Kidney epithelial cell (primary cell): ENCODE measurements around the gene LRRC10B. TPM values are rescaled to one million over a fixed set of nuclear protein-coding genes. Genes with fewer than 3 reads are reported as not detected.

Source experiments
- DNase-seq: peaks from one replicate; pipeline ENCODE4 v3.0.0-alpha.2; 2010; ENCODE audit warnings: low read depth
- H3K27me3 ChIP-seq: 2 replicates; pipeline ENCODE4 v1.6.0; 2011; ENCODE audit warnings: low read length; ENCODE audit not compliant: control insufficient read depth, insufficient read depth
- H3K36me3 ChIP-seq: 2 replicates; pipeline ENCODE4 v1.5.1; 2011; ENCODE audit warnings: low read length; ENCODE audit not compliant: control insufficient read depth, insufficient read depth
- H3K4me3 ChIP-seq: 2 replicates; pipeline ENCODE4 v1.5.1; 2011; ENCODE audit warnings: low read depth, mild to moderate bottlenecking, control low read depth, low read length
- CTCF ChIP-seq: IDR thresholded peaks from 2 replicates; pipeline ENCODE4 v1.5.1; 2011; ENCODE audit warnings: mild to moderate bottlenecking, moderate library complexity, low read length, control low read depth, inconsistent platforms; ENCODE audit not compliant: insufficient read depth, poor library complexity, severe bottlenecking
- total RNA-seq: library from RNA; depleted of rRNA; stranded (reverse); fragments of >200 nt; gene quantifications from 2 replicates; pipeline ENCODE4 v1.2.3, GENCODE V29; 2015

LRRC10B gene
- total RNA-seq, 1 donor from 2014 or later: 0.25 TPM

- no peak for DNase-seq
- Histone ChIP-seq H3K36me3 (no peaks in the 10 kb centered on the region), H3K27me3 (peaks cover 5% of the 10 kb centered on the region), H3K4me3 (no peak overlapping the region)
- no peak for TF ChIP-seq CTCF
These were observed 35.7 kb upstream of the LRRC10B start for GRCh38 chr11:61472868-61473267.

- no peaks in the 10 kb centered on the region for H3K36me3 ChIP-seq
- H3K4me3 ChIP-seq: no peak overlapping the region
- DNase-seq: no peak
- peaks cover 7% of the 10 kb centered on the region for H3K27me3 ChIP-seq
- TF ChIP-seq CTCF: no peak
These were observed 35.1 kb upstream of the LRRC10B start for GRCh38 chr11:61473370-61474012.

DNA sequence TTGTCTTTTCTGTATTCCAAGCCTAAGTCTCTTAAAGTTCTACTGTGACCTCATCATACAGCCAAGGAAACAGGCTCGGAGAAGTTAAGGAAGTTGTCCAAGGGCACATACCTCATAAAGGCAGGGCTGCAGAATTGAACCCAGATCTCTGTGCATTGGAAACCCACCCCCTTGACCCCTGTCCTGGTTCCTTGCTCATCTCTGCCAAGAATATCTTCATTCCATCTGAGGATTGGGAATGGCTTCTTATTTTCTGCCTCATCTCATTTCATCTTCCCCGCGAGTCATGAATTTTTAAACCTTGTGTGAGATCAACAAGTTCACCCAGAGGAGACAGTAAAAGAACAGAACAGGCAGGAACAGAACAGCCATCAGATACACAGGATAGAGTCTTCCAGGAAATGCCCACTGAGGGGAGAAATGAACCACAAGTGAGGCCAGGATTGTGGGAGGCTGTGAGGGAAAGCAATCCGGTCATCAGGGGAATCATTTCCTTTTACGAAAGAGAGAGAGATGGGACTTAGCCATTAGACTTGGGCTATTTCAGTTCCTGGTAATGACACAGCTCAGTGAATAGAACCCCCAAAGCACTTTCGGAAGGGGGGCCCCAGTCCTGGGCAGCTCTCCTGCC is 34.4 kb upstream of the LRRC10B start:
- TF ChIP-seq CTCF: no peak
- peaks cover 12% of the 10 kb centered on the region for H3K27me3 ChIP-seq
- DNase-seq: no peak
- H3K4me3 ChIP-seq: no peak overlapping the region
- H3K36me3 ChIP-seq: no peaks in the 10 kb centered on the region

GRCh38 chr11:61475433-61475832 is 33.1 kb upstream of the LRRC10B start:
- H3K36me3 ChIP-seq: no peaks in the 10 kb centered on the region
- no peak for TF ChIP-seq CTCF
- DNase-seq: no peak
- peaks cover 21% of the 10 kb centered on the region for H3K27me3 ChIP-seq
- H3K4me3 ChIP-seq: no peak overlapping the region

GRCh38 chr11:61476371-61476770 is 32.2 kb upstream of the LRRC10B start:
- Histone ChIP-seq H3K36me3 (no peaks in the 10 kb centered on the region), H3K27me3 (peaks cover 30% of the 10 kb centered on the region), H3K4me3 (no peak overlapping the region)
- DNase-seq: no peak
- no peak for TF ChIP-seq CTCF

DNA sequence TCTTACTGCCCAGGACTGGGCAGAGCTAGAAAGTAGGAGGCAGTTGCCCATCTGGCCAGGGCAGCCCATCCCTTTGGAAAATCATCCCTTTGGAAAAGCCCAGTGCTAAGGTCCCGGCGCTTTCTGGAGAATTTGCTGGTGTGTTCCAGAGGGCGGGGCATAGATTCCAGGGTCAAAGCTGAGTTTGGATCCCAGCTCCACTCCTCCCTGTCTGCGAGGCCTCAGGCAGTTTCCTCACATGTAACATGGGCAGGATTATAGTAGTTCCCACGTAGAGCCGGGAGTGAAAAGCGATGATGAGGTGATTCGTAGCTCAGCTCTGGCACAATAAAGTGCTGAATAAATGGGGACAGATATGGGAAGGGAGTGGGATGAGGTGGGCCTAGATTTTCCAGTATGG is 31.4 kb upstream of the LRRC10B start:
- peaks cover 37% of the 10 kb centered on the region for H3K27me3 ChIP-seq
- no peak for TF ChIP-seq CTCF

More for the DNA sequence above, 31.4 kb upstream of the LRRC10B start:
- no peak for DNase-seq
- H3K36me3 ChIP-seq: no peaks in the 10 kb centered on the region
- no peak overlapping the region for H3K4me3 ChIP-seq
